Activated naive CD4-positive, alpha-beta T cell treated with anti-CD3 and anti-CD28 coated beads, Interleukin-2, amount 50 U/mL, for 16 hours (primary cell): ENCODE results near the gene POLR2H.
"Not testable (repeated sequence)": the region's sequence is repeated elsewhere in the genome, so short reads cannot be mapped to it uniquely, and the experiment has no call there.

ENCODE experiments used
- DNase-seq: peaks from one replicate; pipeline ENCODE4 v3.0.0-alpha.2; 2020

POLR2H gene

DNA sequence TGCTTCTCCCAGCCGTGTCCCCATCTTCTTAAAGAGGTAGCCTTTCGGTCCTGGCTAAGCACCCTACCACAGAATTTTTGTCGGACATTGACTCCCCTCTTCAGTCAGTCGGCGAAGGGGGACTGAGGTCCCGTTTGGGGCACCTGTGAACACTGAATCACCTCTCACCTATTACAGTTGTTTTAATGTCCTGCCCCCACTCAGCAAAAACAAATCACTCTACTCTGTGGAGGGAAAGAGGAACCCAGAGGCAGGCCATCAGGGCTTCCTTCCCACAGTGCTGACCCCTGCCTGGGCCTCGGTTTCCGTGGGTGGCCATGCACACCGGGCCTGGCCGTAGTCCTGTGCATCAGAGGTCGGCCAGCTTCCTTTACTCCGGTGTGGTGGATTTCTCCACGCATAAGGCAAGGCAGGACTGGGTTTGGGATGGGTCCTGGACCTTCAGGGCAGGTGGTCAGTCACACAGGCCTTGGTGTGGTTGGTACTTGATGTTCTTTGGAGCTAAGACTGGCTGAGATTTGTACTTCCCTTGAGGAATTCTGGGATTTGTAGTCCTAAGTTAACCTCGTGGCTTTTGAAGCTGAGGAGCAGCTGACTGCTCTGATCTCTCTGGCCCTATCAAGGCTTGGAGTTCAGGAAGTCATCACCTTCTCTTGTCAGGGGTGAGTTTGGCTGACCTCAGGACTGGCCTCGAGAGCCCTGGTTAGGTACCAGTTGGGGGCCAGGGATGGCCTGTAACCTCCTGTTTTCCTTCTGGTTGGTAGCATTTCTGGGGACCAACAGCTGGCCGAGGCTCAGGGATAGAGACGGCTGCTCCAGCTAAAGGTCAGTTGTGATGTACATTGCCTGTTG lies 24.7 kb upstream of the POLR2H start:
- no peak for DNase-seq

DNA sequence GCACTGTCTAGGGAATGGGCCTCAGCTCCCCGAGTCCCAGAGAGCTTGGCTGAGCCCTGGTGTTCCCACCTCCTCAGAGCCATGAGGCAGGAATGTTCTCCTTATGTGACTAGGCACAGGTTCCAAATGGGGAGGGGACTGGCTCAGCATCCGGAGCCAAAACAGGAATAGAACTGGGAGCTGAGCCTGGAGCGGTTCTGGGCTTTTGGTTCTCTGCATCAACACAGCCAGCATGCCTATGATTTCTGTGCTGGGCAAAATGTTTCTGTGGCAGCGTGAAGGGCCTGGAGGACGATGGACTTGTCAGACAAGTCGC lies 24.2 kb upstream of the POLR2H start, which contains the start of gene FAM131A:
FAM131A (plus strand) TSS at position 202 of the 316 bp plus-strand sequence; CDS start at position 233, 31 bp downstream.
- DNase-seq = no peak

DNA sequence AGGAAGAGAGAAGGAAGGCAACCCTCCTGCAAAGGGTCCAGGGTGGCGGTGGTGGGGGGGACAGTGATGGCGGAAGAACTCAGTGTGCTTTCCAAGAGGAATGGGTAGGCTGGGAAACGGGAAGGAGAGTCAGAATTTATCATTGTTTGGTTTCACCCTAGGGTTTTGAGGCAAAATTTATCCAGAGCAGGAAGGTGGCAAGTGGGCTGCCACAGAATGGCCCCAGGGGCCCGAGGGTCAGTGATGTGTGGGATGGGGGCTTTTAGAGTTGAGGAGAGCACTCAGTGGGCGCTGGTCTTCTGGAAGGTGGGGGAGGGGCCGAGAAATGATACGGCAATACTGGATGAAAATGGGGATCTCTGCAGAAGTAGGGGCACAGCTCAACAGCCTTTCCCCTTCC lies 23.5 kb upstream of the POLR2H start:
- no peak for DNase-seq

DNA sequence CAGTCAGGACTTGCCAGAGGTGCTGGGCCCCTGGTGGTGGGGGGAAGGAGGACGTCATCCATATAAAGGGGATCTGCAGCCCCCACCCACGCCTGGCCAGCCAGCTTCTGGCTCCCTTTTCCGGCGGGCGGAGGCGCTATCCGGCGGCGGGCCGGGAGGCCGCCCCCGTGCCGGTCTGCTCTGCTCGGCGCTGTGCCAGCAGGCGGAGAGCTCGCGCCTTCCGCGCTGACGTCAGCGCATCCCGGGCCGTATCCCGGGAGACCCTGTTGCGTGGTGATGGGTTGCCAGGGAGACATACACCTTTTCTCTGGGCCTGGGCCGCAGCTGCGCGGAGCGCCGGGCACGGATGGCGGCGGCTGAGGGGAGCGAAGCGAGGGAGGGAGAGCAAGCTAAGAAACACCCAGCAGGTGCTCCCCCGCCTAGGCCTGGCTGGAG lies 23.0 kb upstream of the POLR2H start:
- no peak for DNase-seq

DNA sequence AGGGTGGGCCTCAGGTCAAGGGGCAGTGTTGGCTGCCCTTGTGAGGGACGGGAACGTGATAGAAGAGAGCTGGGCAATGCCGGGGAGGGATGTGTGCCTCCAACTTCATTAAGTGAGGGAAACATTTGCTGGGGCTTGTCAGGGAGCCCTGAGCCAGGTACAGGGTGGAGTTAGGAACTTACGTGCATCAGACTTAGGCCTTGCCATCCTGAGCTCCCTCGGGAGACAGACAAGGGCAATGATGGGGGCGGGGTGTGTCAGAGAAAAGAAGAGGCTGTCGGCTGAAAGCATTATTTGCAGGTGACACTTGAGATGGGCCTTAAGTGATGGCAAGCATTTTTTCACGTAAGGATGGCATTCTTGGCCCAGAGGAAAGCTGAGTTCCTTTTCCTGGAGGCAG lies 22.5 kb upstream of the POLR2H start:
- no peak for DNase-seq

DNA sequence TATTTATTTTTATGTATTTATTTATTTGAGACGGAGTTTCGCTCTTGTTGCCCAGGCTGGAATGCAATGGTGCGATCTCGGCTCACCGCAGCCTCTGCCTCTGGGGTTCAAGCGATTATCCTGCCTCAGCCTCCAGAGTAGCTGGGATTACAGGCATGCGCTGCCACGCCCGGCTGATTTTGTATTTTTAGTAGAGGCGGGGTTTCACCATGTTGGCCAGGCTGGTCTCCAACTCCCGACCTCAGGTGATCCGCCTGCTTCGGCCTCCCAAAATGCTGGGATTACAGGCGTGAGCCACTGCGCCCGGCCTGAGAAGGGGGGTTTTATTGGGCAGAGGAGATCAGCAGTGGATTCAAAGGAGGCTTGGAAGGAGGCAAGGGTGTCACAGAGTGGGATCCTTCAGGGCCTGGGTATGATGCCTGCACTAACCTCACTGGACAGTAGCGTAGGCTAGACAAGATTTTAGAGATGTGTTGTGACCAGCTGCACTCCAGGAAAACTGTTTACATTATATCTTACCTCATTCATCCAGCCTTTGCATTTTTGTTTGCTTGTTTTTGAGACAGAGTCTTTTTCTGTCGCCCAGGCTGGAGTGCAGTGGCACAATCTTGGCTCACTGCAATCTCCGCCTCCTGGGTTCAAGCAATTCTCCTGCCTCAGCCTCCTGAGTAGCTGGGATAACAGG lies 21.9 kb upstream of the POLR2H start:
- not testable (repeated sequence) for DNase-seq

DNA sequence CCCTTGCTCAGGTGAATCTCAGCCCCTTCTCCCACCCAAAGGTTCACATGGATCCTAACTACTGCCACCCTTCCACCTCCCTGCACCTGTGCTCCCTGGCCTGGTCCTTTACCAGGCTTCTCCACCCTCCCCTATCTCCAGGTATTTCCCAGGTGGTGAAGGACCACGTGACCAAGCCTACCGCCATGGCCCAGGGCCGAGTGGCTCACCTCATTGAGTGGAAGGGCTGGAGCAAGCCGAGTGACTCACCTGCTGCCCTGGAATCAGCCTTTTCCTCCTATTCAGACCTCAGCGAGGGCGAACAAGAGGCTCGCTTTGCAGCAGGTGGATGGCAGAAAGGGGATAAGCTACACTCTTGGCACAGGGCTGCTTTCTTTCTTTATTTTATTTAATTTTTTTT lies 19.6 kb upstream of the POLR2H start:
- DNase-seq = no peak

DNA sequence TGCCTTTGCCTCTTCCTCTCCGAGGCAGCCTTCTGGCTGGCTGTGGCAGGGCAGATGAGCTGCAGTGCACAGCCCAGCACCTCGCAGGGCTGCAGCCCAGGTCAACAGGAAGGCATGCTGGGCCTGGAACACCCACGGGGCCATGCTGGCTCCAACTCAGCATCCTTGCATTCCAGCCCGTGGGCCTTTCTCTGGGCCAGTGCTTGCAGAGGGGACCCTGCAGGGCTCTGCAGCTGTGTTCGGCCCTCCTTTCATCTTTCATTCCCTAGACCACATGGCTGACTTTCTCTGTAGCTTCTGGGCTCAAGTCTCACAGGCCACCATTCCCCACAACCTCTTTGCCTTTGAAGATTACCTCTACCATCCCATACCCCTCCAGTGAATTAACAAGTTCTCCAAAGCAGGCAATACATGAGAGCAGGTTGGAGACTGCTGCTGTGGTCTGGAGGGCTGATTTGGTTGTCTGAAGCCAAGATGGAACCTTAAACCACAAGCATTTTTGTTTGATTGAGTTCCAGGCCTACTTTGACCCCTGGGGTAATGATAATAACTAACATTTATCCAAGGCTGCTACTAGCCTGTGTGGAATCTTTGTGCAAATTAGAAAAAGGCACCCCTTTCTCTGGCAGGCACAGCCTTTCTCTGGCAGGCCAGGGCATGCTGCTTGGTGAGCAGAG lies 18.2 kb upstream of the POLR2H start:
- DNase-seq = no peak

DNA sequence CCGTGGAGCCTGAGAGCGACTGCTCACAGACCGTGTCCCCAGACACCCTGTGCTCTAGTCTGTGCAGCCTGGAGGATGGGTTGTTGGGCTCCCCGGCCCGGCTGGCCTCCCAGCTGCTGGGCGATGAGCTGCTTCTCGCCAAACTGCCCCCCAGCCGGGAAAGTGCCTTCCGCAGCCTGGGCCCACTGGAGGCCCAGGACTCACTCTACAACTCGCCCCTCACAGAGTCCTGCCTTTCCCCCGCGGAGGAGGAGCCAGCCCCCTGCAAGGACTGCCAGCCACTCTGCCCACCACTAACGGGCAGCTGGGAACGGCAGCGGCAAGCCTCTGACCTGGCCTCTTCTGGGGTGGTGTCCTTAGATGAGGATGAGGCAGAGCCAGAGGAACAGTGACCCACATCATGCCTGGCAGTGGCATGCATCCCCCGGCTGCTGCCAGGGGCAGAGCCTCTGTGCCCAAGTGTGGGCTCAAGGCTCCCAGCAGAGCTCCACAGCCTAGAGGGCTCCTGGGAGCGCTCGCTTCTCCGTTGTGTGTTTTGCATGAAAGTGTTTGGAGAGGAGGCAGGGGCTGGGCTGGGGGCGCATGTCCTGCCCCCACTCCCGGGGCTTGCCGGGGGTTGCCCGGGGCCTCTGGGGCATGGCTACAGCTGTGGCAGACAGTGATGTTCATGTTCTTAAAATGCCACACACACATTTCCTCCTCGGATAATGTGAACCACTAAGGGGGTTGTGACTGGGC lies 16.8 kb upstream of the POLR2H start:
- no peak for DNase-seq

DNA sequence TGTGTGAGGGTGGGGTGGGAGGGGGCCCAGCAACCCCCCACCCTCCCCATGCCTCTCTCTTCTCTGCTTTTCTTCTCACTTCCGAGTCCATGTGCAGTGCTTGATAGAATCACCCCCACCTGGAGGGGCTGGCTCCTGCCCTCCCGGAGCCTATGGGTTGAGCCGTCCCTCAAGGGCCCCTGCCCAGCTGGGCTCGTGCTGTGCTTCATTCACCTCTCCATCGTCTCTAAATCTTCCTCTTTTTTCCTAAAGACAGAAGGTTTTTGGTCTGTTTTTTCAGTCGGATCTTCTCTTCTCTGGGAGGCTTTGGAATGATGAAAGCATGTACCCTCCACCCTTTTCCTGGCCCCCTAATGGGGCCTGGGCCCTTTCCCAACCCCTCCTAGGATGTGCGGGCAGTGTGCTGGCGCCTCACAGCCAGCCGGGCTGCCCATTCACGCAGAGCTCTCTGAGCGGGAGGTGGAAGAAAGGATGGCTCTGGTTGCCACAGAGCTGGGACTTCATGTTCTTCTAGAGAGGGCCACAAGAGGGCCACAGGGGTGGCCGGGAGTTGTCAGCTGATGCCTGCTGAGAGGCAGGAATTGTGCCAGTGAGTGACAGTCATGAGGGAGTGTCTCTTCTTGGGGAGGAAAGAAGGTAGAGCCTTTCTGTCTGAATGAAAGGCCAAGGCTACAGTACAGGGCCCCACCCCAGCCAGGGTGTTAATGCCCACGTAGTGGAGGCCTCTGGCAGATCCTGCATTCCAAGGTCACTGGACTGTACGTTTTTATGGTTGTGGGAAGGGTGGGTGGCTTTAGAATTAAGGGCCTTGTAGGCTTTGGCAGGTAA lies 16.0 kb upstream of the POLR2H start:
- no peak for DNase-seq

DNA sequence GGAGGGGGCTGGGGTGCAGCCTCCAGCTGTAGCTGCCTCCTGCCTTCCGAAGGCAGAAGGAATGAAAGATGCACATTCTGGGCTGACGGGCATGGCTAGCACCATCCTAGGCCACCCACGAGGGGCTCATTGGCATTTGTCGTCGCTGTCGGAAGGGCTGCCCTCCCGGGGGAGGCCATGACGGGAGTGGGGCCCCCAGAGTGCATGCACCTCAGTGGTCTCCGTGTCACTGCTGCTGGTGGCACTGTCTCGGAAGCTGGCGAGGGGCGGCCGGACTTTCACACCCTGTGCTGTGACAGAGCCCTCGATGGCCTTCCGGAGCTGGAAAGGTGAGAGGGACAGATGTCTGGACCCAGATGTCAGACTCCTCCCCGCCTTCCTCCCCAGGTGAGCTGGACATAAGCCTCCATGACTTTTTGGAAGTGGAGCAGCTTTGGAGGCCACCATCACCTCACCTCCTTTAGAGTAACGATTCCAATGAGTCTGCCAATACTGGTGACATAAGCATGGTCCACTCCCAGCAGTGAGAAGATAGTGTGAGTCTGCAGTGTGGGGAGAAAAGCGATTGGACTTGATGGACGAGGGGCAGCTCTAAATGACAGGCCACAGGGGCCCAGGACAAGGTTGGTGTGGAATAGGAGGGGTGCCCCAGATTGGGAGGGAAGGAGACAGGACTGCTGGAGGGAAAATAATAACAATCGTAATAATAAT lies 14.9 kb upstream of the POLR2H start:
- no peak for DNase-seq

DNA sequence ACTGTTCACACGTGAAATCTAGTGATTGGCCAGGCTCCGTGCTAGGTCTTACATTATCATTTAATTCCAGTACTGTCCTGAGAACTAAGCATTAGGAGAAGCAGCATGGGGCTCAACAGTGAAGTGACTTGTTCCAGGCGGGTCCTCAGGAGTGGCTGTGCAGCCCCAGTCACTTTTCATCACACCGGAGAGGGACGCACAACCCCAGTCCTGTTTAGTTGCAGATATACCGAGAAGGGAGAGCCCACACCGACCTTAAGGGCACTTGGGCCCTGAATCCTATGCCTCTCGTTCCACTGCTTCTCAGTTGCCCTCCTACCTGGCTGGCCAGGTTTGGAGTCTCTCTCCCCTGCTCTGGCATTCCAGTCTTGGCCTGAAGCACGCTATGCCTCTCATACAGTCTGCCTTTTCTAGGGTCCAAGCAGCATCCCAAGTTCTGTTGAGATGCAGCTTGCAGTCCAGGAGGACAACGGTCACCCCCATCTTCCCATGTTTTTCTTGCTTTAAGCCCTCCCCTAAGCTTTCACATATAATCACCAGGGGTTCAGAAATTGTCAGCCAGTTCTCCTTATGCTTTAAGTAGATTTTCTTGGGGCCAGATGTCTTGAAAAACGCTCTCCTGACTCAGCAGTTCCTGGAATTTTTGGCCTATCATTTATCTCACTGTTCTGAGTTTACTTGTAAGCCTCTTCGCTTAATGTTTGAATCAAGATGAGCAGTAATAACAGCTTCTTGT lies 14.0 kb upstream of the POLR2H start:
- DNase-seq = no peak

DNA sequence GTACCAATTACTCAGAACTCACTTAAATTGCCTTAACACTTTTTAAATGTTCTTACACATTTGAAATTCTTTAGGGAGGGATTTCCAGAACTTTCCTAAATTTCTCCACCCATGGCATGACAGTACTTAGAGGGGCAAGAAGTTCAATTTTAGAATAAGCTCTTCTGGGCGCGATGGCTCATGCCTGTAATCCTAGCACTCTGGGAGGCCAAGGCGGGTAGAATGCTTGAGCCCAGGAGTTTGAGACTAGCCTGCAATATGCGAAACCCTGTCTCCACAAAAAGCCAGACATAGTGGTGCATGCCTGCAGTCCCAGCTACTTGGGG lies 13.5 kb upstream of the POLR2H start:
- DNase-seq = no peak

DNA sequence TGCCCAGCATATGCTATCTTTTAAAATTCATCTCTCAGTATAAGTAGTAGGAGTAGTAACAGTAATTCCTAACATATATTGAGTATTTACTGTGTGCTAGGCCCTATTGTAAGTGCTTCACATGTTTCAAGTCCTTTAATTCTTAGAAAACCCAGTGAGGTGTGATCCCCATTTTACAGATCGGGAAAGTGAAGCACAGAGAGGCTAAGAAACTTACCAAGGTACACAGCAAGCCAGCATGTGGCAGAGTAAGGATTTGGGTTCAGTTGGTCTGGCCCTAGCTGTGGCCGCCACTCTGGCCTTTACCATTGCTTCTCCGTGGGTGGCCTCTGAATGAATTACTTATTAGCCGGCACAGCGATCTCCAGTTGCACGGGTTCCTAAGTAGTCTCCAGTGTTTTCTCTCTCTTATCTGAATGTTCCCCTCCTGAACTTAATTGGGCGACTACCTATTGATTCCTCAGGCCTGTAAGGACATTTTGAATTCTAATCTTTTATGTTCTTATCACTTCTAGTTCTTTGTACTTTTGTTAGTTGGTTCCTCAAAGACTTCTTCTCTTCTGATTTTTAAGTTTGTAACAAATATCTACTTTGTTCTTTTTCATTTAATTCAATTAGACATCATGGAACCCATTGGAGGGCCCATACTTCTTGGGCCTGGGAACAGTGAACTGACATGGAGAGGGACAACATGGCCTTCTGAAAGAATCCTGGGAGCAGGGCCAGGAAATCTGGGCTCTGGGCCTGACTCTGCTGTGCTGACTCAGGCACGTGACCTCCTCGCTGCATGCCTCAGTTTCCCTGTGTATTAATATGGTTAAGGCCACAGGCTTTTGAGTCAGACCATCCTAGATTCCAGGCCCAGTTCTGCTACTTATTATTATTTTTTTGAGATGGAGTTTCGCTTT lies 11.7 kb upstream of the POLR2H start:
- DNase-seq = no peak

DNA sequence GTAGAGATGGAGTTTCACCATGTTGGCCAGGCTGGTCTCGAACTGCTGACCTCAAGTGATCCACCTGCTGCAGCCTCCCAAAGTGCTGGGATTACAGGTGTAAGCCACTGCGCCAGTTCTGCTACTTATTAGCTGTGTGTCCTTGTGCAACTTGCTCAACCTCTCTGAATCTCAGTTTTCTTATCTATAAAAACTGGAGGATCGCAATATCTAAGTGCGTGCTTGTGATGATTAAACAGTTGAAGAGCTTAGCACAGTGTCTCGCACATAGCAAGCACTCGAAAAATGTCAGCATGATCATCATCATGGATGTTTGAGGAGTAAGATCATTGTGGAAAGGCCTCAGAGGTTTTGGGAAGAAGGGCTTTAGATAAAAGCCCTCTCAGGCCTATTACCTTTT lies 10.9 kb upstream of the POLR2H start:
- DNase-seq = no peak

DNA sequence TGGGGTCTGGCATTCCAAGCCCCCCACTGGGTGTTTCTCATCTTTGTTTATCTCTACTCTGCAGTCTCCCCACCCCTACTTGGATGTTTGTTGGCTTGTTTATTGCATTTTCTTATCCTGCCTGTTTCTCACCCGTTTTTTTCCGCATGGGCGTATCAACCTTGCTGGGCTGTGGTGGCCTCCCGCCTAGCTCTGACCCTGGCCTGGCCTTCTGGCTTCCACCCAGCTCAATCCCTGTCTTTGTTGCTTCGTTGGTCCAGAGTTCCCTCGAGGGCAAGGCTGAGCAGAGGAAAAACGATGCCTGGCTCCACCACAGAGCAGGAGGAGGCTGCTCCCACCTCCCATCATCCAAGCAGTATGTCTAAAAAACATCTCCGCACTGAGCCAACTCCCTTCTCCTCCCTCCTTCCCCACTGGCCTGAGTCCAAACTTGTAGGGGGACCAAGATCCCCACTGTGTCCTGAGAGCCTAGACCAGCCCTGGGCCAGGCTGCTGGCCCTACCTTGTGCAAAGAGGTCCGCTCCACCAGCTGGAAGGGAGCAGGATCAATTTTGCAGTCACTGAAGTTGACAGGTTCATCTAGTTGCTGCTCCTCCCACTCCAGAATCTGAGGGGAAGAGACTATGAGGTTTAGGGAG lies 9.9 kb upstream of the POLR2H start:
- no peak for DNase-seq

DNA sequence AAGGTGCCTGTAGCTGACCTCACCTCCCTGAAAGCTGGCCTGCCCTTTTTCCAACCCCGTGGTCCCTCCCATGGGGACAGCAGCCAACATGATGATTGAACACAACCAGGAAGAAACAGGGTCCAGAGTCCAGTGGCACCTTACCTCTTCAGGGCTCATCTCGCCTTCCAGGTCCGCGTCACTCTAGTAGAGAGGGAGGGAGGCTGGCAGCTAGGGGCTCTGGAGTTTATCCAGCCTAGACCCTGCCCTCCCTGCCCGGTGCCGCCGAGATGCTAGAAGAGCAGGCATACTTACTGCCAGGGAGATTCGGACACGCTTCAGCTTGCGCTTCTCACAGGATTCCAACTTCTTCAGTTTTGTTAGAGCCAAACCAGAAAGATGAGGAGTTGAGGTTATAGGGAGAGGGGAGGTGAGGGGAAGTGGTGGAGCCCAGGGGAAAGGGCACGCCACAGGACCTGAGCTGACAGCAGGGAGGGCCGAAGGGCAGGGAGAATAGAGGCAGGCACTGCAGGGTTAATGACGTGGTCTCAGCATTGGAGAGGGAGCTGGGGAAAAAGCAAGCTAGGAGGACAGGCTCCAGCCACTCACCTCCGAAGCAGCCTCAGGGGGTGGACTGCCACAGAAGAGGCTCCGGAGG lies 9.2 kb upstream of the POLR2H start:
- no peak for DNase-seq

DNA sequence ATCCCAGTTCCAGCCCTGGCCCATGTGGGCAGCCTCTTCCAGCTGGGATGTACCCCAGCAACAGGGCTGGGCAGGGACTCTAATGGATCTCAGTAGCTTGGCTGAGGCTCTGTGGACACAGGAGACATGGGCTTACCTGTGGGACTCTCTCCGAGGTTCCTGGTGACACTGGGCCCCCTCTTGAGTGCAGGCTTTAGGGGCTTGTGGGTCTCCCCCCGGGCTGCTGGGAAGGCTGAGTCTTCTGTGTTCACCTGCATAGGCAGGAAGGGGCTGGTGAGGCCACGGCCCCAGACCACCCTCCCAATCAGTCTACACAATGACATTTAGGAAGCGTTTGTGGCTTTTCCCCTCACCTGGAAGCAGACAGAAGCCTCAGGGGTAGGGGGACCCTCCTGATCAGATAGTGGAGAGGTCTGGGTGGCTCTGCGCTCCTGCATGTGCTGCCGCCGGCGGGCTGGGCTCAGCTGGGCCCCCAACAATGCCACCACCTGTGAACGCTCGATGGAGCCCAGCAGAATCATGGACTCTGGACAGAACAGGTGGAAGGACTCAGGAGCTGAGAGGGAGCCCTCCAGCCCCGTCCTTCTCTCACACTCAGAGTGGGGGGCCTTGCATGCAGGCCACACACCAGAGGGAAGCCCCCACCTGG lies 8.5 kb upstream of the POLR2H start:
- no peak for DNase-seq
